ENCODE results near the gene BRSK2.

Gene BRSK2

DNA sequence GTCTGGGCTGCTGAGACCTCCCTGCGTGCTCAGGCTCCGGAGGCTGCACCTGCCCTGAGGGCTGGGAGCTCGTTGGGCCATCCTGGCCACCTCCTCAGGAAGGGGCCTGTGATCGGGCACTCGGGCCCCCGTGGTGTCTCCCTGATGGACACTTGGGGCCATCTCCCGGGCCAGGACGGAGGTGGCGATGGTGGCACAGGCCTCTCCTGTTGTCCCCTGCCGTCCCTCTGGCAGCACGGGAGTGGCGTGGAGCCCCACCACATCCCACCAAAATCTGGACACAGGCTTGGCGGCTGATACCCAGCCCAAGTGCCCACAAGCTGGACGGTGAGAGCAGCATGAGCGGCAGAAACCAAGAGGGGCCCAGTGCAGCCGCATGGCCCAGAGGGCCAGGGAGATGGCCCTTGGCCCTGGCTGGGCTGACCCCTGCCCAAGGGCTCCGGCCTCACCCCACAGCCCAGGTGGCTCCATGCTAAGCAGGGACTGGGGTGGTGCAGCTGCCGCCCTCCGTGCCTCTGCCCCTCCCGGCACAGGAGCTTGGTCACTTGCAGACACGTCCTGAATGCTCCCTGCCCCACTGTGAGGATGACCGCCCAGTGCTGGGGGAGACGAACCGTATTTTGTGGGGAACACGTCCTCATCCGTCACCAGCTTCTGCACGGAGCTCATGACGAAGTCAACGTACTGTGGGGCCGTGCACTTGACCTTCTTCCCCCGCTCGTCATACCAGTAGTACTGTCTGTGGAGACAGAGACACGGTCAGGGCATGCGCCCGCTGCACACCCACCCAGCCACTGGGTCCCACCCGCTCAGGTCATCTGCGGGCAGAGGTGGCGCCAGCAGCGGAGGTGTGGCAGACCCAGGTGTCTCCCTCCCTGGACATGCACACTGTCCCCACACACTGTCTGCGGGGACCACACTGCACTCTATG, 81.2 kb downstream of the BRSK2 start:
- DNase-seq: no peak

DNA sequence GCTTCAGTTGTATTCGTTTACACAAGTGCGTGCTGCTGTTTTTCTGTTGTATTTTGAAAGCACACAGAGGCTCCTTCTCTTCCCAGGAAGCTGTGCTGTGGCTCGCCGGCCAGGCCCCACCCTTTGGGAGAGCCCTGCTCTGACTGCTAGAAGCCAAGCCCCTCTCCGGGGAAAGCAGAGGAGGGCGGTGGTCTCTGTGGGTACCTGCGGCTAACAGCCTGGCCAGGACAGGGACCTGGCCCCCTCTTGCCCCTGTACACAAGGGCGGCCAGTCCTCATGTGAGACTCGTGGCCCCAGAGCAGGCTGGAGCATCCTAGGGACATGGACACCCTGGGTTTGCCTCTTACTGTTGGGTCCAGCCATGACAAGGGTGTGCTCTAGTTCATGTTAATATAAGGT, 82.0 kb downstream of the BRSK2 start:
- no peak for DNase-seq

GRCh38 chr11:1472180-1473005, 82.7 kb downstream of the BRSK2 start:
- no peak for DNase-seq

- DNase-seq: no peak
Measured at GRCh38 chr11:1473011-1473628, 83.4 kb downstream of the BRSK2 start.

DNA sequence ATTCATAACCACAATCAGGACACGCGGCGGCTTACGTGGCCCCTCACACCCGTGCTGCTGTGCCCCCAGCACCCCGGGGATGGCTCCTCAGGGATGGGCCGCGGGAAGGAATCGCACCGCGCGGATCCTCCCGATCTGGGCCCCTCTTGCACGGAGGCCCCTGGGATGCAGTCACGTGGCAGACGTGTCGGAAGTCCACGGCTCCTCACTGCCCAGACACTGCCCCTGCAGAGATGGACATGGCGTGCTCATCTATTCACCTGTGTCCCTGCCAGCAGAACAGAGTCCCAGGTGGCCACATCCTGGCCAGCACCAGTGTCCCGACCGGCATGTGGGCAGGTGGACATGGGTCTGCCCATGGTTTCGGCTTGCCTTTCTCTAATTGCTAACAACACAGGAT, 84.1 kb downstream of the BRSK2 start:
- DNase-seq: no peak

GRCh38 chr11:1475841-1476240, 86.1 kb downstream of the BRSK2 start:
- no peak for DNase-seq

- DNase-seq: no peak
Measured at GRCh38 chr11:1476940-1477736, 87.4 kb downstream of the BRSK2 start.

DNA sequence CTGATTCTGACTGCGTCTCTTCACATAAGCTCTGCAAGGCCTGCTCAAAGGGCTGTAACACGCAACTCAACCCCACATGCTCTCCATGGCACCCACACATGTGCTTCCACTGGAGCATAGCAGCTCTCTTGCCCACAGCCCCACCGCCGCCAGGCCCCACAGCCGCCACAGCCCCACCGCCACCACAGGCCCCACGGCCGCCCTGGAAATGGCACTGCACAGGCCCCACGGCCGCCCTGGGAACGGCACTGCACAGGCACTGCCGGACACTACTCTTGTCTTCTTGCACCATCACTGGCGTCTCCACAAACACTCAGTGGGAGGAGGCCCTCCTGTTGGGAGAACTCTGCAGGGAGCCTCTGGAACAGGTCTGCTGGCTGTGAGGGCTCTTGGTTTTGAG, 88.3 kb downstream of the BRSK2 start:
- no peak for DNase-seq

DNA sequence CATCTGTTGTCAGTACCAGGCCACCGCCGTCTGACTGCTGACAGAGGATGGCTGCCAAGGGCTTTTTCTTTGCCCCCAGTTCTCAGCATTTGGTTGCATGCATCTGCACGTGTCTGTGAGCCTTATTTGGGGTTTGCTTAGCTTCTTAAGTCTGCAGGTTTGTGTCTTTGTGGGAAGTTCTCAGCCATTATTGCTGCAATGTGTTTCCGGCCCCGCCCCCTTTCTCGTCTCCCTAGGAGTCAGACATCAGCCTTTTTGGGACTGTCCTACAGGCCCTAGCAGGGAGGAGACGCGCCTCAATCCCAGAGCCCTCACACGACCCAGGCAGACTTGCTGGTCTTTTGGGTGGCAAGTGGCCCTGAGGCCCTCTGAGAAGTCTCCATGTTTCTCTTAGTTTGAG, 88.8 kb downstream of the BRSK2 start:
- DNase-seq: no peak

DNA sequence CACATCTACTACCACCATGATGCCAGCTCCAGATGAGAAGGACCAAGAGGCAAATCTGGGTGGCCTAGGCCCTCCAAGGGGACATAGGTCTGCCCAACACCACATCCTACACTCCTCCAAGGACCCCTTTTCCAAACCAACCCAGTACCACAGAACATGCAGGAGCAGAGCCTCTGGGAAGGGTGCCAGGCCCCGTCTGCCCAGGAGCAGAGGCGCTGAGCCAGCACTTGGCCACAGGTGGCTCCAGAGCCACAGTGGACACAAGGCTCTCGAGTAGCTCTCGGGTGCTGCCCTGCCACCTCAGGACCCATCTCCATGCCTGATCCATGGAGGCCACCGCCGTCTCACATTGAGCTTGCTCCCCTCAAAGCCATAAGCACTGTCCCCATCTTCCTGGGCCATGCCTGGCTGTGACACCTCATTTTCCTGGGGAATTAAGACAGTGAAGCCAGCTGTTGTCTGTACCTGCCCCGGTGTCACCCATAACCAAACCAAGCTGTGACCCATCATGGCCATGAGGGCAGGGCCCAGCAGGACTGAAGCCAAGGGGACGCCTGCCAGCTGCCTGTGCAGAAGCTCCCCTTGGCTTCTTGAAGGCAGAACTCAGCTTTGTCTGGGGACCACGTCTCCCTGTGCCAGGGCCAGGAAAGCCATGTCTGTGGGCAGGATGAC, 89.4 kb downstream of the BRSK2 start:
- no peak for DNase-seq

DNA sequence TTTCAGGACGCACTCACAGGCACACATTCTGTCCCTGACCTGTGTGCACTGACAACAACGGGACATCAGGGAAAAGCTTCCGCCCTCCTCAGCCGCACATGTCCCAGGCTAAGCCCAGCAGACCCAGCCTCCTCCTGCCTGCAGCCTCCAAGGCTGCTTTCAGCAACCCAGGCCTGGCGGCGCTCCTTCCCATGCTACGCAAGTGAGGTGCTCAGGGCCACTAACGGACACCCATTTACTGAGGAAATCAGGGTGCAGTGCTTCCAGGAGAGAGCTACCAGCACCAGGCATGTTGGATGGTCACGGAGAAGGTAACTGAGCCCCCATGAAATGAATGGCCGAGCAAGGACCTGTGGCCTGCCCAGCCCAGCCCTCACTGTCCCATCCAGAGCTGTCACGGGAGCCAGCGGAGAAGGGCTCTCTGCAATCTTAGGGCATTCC, 90.0 kb downstream of the BRSK2 start:
- DNase-seq: no peak

GRCh38 chr11:1480191-1480554, 90.4 kb downstream of the BRSK2 start:
- DNase-seq: no peak

DNA sequence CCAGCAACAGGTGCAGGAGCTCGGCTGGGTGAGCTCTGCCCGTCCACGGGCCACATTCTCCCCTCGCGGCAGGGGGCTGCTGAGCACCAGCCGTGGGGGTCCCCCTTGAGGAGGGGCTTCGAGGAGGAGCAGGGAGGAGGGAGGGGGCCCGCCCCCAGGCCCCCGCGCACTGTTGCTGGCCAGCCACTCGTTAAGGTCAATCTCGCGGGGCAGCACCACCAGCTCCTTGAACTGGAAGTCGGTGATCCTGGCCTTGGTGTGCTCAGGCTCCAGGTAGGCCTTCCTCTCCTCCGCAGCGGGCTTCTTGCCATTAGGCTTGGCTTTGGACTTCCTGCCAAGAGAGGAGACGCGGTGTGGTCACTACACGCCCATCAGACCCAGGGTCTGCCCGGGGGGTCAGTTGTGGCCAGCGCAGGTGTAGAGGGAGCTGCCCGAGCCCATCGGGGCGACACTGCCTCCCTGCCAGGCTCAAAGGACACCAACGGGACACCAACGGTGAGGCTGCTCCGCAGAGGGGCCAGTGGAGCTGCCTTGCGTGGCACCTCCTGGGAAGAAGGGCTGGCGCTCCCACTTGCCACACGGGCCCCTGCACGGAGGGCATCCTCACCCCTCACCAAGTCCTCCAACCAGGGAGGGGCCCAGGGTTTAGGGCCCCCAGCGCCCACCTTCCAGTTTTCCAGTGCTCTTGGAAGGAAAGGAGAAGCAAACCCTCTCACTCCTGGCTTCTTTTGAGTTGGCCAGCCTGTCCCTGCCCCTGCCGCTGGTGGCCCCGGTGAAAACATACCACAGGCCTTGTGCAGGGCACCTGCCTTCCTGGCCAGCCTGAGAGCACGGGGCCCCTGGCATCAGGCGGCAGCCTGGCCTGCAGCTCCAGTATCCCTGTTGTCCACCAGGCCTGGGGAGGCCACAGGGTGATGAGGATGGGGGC, 91.1 kb downstream of the BRSK2 start:
- no peak for DNase-seq

DNA sequence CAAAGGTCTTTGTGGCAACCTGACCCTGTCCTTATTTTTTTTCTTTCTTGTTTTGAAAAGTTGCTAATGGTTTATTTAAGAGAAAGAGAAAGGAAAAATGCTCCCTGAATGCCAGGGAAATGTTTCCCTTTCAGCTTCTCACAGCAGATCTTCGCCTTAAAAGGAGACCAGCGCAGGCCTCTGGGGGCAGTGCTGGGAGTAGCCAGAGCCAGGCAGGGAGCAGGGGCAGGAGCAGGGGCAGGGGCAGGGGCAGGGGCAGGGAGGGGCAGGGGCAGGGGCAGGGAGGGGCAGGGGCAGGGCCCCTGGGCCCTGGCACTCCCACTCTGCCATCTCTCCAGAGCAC, 91.7 kb downstream of the BRSK2 start:
- no peak for DNase-seq

DNA sequence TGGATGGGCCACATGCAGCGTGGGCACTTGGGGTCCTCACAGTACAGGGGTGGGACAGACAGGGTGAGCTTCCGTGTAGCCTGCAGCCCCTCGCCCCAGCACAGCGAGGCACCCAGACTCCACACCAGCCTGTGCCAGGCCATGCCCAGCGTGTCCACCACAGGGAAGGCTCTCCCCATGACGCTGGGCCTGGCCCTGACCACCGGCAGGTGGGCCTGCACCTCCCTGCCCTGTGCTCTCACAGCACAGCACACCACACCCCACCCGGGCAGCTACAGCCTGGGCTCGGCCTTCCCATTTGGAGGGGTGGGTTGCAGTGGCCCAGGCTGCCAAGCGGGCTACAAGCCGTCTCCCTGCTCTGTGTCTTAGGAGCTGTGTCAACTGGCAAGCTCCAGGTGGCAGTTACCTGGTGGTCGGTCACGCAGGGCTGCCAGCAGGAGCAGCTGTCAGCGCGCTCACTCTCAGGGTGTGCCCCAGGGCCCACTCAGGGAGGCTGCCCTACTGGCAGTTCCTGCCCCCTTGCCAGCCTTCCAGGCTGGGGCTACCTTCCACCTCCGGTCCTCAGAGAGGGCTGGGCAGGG, 92.2 kb downstream of the BRSK2 start:
- DNase-seq: no peak

DNA sequence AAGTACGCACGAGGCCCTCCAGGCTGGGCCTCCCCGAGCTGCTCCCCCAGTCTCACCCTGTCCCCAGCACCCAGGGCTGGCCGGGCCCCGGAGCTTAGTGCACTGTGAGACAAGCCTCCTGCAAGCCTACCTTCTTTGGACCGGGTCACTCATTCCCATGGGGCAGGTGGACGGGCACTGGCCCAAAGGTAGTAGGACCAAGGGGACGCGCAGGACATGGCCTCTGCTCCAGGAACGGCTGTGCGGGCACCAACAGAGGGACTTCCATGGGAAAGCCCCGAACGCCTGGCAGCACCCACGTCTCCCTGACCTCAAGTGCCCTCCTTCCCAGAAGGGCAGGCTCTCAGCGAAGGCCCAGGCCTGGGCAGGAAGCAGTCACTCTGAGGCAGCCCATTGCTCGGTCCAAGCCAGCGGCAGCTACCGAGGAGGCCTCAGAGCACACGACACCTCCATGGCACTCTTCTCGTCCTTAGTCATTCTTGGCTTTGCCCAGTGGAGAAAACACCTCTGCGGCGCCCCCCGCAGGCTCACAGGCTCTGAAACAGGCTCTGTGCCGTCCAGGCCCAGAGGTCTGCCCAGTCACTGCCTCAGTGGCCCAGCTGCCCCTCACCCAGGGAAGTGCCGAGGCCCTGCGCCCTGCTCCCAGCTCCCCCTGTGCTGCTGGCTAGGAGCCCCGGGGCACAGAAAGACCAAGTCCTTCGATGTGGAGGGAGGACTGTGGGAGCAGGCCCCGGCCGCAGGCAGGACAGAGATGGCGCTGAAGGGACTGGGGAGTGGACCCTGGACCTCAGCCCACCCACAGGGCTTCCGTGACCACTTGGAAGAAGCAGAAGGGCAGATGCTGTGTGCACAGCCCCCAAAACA, 93.1 kb downstream of the BRSK2 start:
- DNase-seq: no peak

DNA sequence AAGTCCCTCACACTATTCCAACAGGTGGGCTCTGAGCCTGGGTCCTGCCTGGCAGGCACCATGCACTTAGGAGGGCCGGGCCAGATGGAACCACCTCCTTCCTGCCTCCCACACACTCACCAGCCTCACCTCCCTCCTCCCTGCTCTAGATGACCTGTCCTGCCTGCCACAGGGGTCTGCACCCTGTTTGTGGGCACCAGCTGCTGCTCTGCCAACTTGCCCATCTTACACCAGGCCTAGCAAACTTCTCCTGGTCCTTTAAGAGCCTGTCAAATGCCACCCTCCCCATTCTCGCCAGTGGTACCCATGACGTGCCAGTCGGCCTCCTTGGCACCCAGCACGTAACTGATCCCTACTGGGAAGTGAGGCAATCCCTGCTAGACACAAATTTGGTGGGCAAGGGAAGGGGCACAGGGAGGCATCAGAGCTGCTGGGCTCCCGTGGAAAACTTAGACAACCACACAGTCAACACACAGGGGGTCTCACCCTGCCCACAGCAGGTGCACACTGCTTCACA, 93.8 kb downstream of the BRSK2 start:
- DNase-seq: no peak

- DNase-seq: no peak
Measured at GRCh38 chr11:1484061-1484671, 94.4 kb downstream of the BRSK2 start.
